Chondrocyte (in vitro differentiated cells): ENCODE data around the gene SPINK5. TPM values are rescaled to one million over a fixed set of nuclear protein-coding genes. Genes with fewer than 3 reads are reported as not detected.
A peak's percentile ranks its signal among the peaks of the same experiment; 100 is the strongest.

Experiments
- DNase-seq: peaks from one replicate; pipeline ENCODE4 v3.0.0; 2021; ENCODE audit warnings: mixed read lengths, low spot score
- H3K27ac Mint-ChIP-seq: one replicate; pipeline ENCODE4 v1.8.0; 2021; ENCODE audit warnings: mild to moderate bottlenecking, moderate library complexity, mixed read lengths; ENCODE audit not compliant: unreplicated experiment
- H3K27me3 Mint-ChIP-seq: 2 replicates; pipeline ENCODE4 v1.8.0; 2021; ENCODE audit warnings: low read depth, mixed read lengths
- H3K36me3 Mint-ChIP-seq: 2 replicates; pipeline ENCODE4 v1.8.0; 2021; ENCODE audit warnings: low read depth, mixed read lengths
- H3K4me1 Mint-ChIP-seq: 2 replicates; pipeline ENCODE4 v1.8.0; 2021; ENCODE audit warnings: low read depth, mild to moderate bottlenecking, mixed read lengths
- H3K4me3 Mint-ChIP-seq: one replicate; pipeline ENCODE4 v1.8.0; 2021; ENCODE audit warnings: mild to moderate bottlenecking, moderate library complexity, mixed read lengths; ENCODE audit not compliant: unreplicated experiment
- H3K9me3 Mint-ChIP-seq: 2 replicates; pipeline ENCODE4 v1.8.0; 2021; ENCODE audit warnings: low read depth, mixed read lengths
- total RNA-seq: library from RNA; stranded (reverse); gene quantifications from 3 replicates; pipeline ENCODE4 v1.2.1, GENCODE V29; 2021
- TF ChIP-seq, protein P1 (sequence below): fragments of 200-600 bp; sonication (generic); IDR thresholded peaks from 2 replicates; pipeline ENCODE4 v1.5.0; 2021; ENCODE audit warnings: antibody characterized with exemption, mild to moderate bottlenecking, moderate library complexity

Gene SPINK5
- total RNA-seq, 1 donor from 2014 or later = 2.4 TPM

DNA sequence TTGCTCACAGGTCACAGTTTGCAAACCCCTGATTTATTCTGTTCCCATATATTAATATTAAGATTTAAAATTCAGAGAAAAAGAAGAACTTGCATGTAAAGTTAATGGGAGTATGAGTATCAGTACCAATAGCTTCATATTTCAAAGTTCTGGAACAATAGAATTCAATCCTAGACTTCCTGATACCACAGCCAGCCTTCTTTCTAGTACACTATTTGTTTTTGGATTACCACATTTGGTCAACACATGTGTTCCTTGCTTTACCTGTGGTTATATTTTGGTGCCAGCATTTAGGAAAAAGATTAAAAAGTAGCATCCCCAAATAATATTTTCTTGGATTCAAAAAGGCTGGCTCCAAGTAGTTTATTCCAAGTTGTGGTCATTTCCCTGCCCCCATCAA, 49.5 kb downstream of the SPINK5 start:
- H3K27ac Mint-ChIP-seq = no peak overlapping the region

DNA sequence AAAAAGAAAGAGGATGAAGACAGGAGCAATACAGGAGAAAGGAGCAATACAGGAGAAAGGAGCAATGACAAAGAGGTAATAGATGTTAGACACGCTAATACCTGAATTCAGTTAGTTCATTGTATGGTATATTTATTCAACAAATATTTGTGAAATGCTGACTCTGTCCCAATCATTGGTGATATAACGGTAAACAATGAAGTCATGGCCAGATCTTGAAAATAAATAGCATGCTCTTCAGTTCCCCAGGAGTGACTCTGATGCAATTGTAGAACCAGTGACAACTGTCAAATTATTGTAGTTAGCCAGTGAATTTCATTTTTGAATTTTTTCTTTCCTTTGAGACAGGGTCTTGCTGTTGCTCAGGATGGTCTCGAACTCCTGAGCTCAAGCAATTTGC, 56.5 kb downstream of the SPINK5 start:
- Mint-ChIP-seq H3K27ac (no peak overlapping the region), H3K9me3 (no peaks in the 10 kb centered on the region), H3K27me3 (no peaks in the 10 kb centered on the region), H3K36me3 (peaks cover 18% of the 10 kb centered on the region), H3K4me1 (no peaks in the 10 kb centered on the region), H3K4me3 (no peak overlapping the region)
- TF ChIP-seq, protein P1, sequence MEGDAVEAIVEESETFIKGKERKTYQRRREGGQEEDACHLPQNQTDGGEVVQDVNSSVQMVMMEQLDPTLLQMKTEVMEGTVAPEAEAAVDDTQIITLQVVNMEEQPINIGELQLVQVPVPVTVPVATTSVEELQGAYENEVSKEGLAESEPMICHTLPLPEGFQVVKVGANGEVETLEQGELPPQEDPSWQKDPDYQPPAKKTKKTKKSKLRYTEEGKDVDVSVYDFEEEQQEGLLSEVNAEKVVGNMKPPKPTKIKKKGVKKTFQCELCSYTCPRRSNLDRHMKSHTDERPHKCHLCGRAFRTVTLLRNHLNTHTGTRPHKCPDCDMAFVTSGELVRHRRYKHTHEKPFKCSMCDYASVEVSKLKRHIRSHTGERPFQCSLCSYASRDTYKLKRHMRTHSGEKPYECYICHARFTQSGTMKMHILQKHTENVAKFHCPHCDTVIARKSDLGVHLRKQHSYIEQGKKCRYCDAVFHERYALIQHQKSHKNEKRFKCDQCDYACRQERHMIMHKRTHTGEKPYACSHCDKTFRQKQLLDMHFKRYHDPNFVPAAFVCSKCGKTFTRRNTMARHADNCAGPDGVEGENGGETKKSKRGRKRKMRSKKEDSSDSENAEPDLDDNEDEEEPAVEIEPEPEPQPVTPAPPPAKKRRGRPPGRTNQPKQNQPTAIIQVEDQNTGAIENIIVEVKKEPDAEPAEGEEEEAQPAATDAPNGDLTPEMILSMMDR = no peak
- DNase-seq = no peak

More for the DNA sequence above, 49.5 kb downstream of the SPINK5 start:
- Mint-ChIP-seq H3K4me1 (no peaks in the 10 kb centered on the region), H3K4me3 (no peak overlapping the region), H3K9me3 (no peaks in the 10 kb centered on the region), H3K36me3 (peaks cover 17% of the 10 kb centered on the region), H3K27me3 (no peaks in the 10 kb centered on the region)
- TF ChIP-seq, protein P1 = no peak
- no peak for DNase-seq

DNA sequence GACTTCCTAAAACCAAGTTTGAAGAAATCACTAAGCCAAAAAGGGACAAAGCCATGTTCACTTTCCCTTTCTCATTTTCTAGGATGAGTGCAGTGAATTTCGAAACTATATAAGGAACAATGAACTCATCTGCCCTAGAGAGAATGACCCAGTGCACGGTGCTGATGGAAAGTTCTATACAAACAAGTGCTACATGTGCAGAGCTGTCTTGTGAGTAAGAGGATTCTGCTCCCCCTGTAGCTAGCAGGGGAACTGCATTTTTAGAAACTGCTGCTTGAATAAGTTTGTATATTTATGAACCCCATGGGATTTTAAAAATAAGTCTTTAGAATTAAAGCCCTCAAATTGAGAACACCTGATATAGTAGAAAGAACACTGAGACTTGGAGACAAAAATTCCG, 61.9 kb downstream of the SPINK5 start:
- Mint-ChIP-seq H3K4me1 (no peaks in the 10 kb centered on the region), H3K36me3 (peaks cover 3% of the 10 kb centered on the region), H3K9me3 (peaks cover 3% of the 10 kb centered on the region), H3K4me3 (no peak overlapping the region), H3K27ac (no peak overlapping the region), H3K27me3 (no peaks in the 10 kb centered on the region)
- no peak for DNase-seq
- TF ChIP-seq, protein P1 = peak; percentile 53

DNA sequence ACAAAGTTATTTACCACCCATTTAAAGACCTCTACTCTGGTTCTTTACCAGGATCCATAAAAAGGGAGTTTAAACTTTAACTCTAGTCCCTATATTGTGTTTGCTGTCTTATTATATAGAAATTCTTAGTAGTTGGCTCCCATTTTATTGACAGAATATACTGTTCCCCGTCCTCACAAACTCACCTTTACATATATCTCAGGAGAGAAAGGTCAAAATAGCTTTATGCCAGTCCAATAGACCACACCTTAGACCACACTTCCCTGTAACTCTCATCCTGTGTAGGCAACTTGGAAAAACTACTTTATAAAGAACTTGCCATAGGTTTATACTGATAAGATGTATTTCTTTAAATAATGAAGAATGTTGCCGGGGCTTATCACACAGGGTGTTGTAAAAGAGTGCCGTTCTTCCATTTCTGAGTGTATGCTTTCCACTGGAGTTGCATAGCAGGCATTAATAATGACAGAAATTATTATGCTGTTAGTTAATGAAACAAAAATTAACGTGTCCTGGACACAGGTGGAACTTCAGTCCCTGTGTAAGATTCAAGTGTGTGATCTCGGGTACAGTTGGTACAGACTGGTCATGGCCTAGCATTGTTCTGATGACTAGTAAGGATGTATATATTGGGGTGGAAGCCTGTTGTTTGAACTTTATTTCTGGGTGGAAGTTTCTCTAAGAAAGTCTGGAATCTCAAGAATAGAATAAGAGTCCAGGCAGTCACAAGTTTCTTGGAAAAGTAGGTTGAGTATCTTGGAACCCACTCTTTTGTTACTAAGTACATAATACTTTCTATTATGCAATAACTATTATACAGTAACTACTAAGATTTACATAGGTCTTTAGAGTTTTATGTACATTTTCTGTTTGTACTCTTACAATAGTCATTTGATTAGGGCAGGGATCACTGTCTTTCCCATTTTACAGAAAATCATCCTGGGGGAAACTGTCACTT, 71.6 kb downstream of the SPINK5 start:
- Mint-ChIP-seq H3K27ac (no peak overlapping the region), H3K27me3 (no peaks in the 10 kb centered on the region), H3K36me3 (peaks cover 6% of the 10 kb centered on the region), H3K9me3 (no peaks in the 10 kb centered on the region), H3K4me1 (no peaks in the 10 kb centered on the region), H3K4me3 (no peak overlapping the region)
- no peak for DNase-seq
- TF ChIP-seq, protein P1 = no peak

DNA sequence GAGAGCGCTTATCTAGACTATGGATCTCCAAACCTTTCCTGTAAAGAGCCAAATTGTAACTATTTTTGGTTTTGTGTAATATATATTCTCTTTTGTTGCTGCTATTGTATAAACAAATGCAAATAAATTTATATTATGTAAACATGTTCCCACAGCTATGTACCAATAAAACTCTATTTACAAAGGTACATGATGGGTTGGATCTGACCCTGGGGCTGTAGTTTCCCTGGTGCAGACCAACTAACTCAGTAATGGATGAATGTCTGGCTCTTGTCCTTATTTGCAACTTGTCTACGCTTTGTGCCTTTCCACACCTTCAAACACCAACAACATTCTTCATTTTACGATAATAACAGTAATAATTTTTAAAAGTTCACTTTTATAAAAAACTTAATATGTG, 77.1 kb downstream of the SPINK5 start:
- peaks cover 3% of the 10 kb centered on the region for H3K9me3 Mint-ChIP-seq
- peaks cover 9% of the 10 kb centered on the region for H3K4me1 Mint-ChIP-seq

More for the DNA sequence above, 77.1 kb downstream of the SPINK5 start:
- H3K4me3 Mint-ChIP-seq = no peak overlapping the region
- H3K27ac Mint-ChIP-seq = no peak overlapping the region
- TF ChIP-seq, protein P1 = no peak
- H3K27me3 Mint-ChIP-seq = peaks cover 2% of the 10 kb centered on the region
- H3K36me3 Mint-ChIP-seq = peaks cover 9% of the 10 kb centered on the region
- DNase-seq = no peak
